Activated CD4-positive, alpha-beta T cell treated with anti-CD3 and anti-CD28 coated beads for 48 hours (primary cell): ENCODE results near the gene SH3BP2.
A peak's percentile ranks its signal among the peaks of the same experiment; 100 is the strongest.

ENCODE experiments used
- DNase-seq: peaks from one replicate; pipeline ENCODE4 v3.0.0-alpha.2; 2020

Gene SH3BP2

DNA sequence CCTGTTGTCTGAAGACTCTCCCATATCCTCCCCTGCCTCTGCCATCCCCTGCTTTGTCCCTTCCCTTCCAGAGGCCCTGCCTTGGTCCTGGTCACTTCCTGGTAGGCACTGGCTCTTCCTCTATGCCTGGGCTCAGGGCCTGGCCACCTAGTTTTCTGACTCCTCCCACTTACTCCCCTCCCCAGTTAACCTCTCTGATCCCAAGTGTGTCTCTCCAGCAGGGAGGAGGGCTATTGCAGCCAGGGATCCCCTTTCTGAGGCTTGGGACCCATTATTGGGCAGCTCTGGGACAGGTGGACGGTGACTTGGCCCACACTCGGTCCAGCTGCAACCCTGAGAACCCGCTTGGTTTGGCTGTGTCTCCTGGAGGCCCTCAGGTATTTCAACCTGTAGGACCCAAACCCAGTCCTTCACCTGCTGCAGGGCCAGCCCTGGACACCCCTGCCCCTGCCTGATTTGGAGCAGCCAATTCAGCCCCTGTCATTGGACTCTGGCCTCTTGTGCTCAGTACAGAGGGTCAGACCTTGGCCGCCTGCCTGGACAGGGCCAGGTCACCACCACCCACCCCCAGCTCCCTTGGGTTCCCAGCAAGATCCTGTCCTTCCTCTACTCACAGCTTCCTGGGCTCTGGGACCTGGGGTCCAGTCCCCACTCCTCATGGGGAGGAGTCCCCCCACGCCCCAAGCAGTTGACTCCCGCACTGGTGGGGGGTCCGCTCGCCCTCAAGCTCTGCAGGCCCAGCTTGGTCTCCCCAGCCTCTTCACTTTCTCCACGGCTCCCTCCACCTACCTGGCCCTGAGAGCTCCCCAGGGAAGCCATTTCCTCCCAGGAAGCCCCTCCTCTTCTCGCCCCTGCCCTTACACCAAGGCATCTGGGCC, 1.1 kb upstream of the SH3BP2 start:
- no peak for DNase-seq

DNA sequence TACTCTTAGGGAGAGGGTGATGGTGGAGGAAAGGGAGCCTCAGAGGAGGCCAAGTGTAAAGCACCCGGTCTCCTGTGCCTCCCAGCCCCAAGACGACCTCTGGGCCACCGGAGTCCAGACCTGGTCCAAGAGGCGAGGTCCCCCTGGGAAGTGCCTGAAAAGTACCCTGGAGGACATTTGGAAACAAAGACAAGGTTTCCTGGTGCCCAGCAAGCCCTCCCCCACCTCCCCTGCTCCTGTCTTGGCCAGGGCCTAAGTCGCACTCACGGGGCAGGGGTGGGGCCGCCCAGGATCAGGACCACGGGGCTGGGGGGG, 532 bp upstream of the SH3BP2 start:
- no peak for DNase-seq

DNA sequence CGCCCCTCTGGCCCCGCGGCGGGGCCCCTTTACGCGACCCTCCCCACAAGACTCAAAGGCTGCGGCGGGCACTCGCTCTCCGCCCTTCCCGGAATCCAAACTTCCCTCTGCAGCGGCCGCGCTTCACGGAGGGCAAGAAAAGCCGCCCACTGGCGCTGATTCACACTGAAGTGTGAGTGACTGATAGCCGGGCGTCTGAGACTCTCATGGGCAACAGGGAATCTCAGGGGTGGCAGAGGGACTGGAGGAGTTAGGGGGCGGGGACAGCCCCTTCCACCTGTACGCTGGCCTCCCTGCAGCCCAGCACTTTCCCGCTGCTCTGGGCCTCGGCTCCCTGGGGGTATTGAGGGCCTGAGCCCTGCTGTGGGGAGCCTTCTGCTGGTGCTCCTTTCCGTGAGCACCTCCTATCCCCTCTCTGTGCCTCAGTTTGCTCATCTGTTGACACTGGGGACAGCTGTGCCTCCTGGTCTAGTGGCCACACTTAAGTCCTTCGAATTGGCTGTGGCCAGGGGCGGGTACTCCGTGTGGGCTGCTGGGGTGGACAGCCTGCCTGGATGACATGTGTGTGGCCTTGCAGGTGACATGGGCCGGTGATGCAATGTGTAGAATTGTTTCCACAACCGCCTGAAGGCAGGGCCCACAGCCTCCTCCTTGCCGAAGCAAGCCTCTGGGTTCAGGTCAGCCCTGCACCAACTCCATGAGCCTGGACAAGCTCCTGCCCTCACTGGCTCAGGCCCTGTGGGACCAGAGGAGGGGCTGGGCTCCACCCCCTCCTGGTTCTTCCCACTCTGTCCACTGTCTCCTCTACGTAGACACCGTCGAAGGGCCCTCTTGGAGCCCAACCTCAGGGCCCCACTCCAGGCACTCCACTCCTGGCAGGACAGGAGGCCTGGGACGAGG, 951 bp downstream of the SH3BP2 start:
- DNase-seq = peak; percentile 77

DNA sequence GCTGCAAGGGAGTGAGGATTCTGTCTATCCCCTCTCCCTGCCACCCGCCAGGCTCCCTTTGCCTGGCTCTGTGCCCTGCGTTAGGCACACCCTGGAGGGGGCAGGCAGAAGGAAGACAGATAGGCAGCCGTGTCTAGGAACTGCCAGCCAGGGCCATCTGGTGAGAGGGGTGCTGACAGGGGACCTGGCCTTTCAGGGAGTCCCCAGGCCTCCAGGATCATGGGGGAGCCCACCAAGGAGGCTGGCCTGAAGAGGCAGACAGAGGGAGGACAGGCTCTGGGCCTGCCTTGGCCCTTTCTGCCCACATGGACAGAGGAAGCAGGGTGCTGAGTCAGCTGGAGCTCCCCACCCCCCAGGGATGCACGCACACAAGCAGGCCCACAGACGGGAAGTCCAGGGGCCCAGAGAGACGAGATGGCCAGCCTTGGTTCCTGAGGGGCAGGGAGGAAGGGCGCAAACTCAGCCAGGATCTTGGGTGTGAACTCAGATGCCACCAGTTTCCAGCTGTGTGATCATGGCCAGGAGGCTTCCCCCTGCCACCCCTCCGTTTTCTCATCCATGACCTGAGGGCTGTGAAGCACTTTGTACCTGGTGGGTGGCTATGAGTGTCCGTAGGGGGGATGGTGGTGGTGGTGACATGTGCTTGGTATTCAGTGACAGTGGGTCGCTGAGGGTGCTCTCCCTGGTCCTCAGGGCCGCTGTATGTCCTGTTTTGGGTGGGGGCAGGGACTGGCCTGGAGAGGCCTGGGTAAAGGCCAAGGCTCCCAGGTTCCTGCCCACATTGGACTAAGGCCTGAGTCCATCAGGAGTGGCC, 1.8 kb downstream of the SH3BP2 start:
- DNase-seq = peak; percentile 11

DNA sequence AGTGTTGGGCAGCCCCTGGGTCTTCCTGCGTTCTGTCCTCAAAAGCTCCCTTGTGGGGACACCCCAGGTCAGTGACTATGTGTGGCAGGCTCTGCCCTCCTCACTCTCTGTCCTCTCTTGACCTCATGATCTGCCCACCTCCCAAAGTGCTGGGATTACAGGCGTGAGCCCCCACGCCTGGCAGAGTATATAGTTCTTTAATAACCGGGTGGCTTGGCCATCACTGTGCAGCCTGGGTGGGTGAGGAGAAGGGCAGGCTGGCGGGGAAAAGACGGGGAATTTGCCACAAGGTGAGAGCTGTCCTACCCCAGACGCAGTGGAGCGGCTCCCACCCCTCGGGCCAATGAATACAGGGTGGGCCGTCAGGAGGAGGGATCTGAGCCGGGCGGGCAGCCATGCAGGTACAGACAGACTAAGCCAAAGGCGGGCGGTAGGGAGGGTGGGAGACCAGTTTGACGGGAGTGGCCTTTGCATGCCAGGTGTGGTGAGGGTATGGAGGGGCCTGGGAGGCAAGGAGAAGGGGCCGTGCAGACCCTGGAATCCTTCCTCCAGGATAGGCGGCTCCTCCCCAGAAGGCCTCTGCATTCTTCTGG, 2.5 kb downstream of the SH3BP2 start:
- no peak for DNase-seq

DNA sequence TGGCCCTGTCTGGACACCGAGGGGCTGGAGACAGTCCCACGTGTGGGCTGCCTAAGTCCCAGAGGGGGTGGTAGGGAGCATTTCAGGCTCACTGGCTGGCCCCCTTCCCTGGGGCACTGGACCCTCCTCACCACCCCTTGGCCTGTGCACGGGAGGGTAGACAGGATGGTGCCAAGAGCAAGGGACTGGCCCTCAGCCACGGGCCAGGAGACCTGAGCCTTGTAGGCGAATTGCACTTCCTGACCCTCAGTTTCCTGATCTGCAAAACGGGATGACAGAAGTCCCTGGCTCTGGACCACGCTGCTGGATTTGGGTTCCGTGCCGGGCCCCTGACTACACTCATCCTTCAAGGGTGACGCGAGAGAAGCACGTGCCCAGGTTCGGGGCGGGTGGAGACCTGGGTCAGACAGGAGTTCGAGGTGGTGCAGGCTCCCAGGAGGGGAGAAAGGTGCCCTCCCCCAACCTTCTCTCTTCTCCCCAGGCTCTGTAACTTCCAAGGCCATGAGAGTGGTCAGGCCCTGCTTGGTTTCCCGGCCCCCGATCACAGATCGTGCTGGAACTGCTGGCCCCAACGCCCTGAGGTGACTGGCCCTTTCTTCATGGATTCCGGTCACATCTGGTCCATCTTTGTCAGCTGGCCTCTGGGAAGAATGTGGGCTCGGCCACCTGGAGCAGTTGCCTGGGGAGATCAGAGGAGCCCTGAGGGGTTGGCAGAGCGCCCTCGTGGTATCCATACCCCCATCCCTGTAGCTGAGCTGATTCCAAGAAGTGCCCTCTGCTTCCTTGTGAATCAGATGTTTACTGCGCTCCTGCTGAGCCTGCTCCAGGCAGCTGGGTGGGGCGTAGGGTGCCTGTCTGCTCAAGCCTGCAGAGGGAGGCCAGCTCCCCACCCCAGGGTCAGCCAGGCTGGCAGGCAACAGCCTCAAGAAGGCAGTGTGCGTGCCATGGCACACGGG, 3.3 kb downstream of the SH3BP2 start:
- no peak for DNase-seq

DNA sequence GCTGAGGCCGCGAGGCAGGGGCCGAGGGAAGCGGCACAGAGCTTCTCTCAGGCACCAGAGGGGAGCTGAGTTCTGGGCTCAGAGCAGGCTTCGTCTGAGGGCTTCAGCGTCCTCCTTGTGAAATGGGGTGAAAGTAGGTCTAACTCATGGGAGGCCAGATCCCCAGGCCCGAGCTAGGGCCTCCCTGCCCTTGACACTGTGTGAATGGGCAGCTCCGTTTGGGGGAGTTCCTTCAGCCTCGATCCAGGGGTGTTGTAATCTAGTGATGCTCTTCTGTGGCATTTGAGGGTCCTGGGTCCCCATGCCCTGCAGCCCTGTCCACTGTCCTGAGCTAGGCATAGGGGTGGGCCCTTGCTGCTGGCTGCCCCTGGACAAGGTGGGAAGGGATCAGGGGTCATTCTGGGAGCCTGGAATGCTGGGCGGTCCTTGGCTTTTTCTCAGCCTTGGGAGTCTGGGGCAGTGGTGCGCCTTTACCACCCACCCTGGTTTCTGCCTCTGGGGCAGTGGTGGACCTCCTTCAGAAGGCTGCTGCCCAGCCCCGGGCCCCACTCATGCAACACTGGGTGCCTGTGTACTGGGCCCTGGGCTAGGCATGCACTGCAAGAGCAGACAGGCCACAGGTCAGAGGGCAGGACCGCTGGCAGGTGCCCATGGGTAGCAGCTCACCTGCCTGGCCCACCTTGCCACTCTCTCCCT, 4.1 kb downstream of the SH3BP2 start:
- no peak for DNase-seq

DNA sequence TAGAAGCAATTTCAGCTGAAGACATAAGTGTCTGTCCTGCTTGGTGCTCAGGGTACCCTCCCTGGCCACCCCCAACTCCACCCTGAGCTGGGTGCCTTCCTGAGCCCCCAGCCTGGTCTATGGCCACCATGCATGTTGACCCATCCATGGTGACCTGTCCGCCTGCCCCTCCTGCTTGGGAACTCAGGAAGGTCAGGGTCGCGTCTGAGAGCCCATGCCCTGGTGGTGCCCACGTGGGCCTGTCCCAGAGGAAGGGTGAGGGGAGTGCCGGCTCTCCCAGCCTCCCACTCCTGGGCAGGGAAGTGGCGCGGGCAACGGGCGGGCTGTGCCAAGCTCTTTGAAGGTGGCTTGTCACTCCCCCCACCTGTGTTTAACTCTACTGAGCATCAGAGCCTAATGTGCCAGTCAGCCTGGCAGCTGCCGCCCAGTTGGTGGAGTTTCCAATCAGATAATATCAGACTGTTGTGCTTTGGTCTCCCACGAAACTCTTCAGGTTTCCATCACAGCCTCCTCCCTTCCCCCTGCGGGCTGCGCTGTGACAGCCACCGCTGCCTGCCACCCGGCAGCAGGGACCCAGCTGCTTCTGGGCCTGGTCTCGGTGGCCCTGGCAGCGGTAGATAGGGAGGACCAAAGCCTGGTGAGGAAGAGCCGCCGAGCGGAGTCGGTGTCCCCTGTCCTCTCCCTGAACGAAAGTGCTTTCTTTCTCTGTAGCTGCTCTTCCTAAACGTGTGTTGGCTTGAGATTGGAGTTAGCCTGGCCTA, 4.8 kb downstream of the SH3BP2 start:
- DNase-seq = peak; percentile 68

DNA sequence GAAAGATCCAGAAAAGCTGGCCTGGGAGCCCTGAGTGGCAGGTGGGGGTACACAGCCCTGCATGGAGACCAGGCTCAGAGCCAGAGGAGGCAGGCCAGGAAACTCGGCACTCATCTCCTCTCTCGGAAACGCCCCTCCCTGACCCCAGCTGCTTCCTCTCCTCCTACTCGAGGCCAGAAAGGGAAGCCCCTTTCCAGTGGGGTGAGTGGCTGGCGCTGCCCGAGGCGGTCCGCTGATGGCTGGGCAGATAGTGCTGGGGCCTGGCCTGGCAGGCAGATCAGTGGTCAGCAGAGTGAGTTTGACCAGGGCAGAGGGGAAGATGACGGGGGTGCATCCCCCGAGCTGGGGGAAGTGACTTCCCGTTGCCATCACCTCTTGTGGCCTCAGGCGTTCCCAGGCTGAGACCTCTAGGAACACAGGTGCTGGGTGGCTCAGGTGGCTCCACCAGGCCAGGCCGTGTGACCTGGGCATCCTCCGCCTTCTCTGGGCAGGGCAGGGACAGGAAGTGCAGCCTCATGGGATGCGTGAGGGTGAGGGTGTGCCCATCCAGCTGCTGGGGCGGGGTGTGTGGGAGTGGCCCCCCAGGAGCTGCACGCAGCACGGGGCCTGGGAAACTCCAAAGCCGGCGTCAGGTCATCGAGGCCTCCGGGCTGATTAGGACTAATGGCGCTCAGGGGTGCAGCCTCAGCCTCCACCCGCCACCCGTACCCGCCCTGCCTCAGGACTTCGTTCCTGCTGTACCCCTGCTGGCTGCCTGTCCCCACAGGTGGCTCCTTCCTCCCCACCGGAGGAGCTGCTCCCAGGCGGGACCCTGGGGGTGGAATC, 5.7 kb downstream of the SH3BP2 start:
- DNase-seq = peak; percentile 66

DNA sequence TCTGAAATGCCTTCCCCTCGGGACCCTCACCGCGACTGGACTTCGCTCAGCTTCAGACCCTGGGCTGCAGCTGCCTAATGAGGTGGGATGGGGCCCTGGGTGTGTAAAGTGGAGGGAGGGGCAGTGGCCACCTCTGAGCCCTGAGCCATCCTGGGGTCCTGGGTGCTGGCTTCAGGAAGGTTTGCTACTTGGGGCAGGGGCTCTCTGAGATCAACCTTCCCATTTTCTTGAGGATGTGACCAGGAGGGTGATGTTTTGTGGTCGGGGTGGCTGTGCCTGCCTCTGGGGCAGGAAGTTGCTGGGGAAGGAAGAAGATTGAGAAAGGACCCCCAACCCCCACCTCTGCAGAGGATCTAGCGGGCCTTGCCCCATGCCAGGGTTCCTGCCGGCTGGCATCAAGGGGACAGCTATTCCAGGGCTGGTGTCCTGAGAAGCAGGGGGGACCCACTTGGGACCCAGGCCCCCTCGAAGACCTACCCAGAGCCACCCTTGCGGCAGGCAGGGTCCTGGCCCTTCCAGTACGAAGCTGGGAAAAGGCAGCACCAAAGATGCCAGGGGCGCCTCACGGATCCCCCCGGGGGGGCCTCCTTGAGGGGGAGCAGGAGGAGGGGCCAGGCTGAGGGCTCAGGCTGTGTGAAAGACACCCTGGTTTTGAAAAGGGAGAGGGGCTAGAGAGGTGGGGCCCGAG, 6.5 kb downstream of the SH3BP2 start:
- no peak for DNase-seq

DNA sequence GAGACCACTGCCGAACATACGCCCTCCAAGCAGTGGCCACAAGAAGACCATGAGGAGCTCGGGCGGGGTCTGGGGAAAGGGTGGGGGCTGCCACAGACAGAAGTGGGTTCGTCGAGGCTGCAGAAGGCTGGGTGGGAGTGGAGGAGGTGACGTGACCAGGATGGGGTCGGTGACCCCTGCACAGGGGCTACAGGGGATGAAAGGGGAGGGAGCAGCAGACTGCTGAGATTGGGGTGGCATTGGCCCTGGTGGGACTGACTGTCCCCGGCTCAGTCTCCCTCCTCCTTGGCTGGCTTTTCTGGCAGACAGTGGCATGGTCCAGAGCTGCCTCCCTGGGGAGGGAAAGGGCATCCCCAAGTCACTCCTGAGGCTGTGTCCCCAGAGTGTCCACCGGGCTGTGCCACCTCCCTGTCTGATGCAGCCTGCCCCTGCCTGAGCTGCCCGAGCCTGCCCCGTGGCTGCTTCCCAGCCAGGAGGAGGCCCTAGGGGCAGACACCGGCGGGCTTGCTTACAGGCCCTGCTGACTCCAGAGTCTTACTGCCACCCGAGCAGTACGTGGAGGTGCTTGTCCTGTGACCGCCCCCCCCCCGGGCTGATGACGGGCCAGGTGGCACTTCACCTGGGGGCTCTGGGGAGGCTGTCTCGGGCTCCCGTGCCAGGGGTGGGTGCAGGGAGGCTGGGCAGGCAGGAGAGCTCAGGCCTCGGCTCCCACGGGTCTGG, 7.2 kb downstream of the SH3BP2 start:
- peak; percentile 9 for DNase-seq

DNA sequence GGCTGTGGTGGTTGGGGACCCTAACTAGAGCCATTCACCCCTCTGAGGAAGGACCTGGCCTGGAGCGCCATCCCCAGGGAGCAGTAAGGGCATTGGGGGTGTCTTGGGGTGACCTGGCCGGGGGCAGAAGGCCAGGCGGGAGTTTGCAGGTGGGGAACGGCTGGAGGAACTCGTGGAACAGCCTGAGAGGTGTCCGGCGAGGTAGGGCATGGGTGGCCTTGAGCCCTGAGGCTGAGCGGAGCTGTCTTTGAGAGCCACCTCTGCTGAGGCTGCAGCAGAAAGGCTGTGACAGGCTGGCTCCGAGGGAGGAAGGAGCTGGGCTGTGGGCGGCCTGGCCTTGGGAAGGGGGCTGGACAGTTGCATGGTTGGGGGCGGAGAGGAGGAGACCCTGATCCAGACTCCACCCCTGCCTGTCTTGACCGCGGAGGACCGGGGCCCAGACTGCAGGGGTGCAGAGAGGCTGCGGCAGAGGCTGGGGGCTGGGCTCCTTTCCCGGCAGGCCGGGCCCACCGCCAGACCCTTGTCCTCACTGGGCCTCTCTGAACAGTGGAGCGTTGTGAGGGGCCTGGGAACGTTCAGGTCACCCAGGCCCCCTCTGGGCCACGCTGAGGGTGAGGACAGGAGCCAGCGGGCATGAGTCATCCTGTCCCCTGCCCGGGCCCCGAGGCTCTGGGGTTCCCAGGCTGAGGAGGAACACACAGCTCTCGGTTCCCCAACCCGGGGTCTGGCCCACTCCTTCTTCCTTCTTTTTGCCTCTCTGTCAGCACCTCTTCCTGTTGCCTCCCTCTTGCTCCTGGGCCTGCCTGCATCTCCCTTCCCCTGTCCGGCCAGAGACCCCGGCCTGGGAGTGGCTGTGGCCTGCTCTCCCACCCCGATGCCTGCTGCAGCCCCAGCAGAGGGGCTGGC, 8.1 kb downstream of the SH3BP2 start:
- peak; percentile 45 for DNase-seq

DNA sequence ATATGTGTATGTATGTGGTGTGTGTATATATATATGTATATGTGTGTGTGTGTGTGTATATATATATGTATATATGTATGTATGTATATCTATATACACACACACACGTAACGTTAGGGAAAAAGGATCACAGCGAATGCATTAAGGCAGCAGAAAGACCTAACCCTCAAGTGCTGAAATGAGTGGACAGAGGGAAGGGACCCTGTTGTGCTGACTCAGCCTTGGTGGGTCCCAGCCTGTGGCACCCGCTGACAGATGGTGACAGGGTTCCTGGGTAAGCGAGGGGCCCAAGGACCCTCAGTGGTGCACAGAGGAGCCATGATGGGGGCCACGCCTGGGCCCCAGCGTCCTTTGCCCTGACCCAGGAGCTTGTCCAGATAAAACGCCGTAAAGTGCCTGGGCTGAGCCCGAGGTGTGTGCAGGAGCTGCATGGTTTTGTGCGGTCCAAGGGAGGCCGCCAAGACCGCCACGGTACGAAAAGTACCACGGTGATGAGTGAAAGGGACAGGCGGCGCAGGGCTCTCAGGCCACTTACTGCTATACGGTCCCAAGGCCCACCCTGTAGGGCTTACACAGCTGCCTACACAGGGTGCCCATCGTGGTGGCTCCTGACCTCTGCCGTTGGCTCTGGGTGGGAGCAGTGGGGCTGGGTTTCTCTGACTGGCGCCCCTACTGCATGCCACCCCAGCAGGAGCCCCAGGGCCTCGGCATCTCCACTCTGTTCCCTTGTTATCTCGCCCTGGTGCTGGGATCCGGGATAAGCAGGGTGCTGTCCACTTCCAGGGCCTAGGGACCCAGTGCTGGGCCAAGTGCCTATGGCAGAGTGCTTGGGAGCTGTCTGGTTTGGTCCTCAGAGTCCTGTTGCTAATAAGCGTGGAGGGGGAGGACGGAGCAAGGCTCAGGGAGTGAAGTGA, 10.0 kb downstream of the SH3BP2 start:
- DNase-seq = no peak

DNA sequence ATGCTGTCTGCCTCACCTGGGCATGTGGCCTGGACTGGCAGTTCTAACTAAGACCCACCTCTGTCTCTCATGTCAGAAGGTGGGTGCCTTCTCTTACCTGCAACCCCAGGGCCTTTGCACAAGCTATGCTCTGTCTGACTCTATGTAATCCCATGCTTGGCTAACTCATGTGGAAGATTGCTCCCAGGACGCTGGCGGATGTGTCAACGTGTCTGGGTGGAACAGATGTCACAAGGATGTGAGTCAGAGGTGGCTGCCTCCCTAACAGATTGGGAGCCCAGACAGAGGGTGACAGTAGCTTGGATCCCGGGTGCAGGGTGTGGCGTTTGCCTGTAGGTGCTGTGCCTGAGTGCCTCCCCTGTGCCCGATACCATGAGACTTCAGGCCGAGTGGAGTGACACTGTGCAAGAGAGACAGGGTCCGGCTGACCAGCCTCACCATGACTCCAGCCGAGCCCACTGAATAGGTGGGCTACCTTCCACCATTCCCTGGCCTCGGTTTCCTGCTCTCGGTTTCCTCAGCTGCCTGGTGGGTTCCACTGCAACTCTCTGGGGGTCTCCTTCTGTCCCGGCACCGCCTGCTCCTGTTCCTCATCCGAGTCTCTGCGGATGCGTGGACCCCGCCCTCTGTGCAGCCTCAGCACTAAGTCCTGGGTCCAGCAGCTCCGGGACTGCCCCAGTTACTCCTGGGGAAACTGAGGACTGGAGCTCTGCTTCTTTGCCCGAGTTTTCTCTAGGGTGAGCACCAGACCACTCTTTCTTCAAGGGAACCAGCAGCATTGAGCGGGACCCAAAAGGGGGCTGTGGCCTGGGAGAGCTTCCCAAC, 11.0 kb downstream of the SH3BP2 start:
- DNase-seq = no peak
